IMR-90 (cell line): Measurements from ENCODE around the gene GOSR1. TPM values are rescaled to one million over a fixed set of nuclear protein-coding genes. Genes with fewer than 3 reads are reported as not detected.

Source experiments
- ATAC-seq: fragments of 200-7000 bp; cut with Tn5 transposase; 2 replicates; pipeline ENCODE4 v1.9.1; 2020; ENCODE audit warnings: low read depth, mild to moderate bottlenecking, moderate library complexity
- BruUV-seq: library from RNA; stranded (reverse); fragments of 400-500 nt; replicated peaks from 2 replicates; lab custom pipeline; 2021; lab: Mats Ljungman, UMichigan
- CTCF ChIA-PET: fragments of 300-600 bp; formaldehyde crosslinking; extraction: SDS; loops from one replicate; lab custom pipeline; 2021; ENCODE audit warnings: antibody characterized with exemption; lab: Yijun Ruan, JAX
- POLR2A ChIA-PET: fragments of 300-600 bp; sonication (Branson Sonifier 250); formaldehyde crosslinking; loops from one replicate; lab custom pipeline; 2022; ENCODE audit warnings: antibody characterized with exemption; ENCODE audit not compliant: unreplicated experiment; lab: Charles Lee
- DNase-seq: peaks from one replicate; pipeline ENCODE4 v3.0.0; 2013
- H2AFZ ChIP-seq: replicated peaks from 2 replicates; pipeline ENCODE3; 2013; ENCODE audit warnings: low read length, mild to moderate bottlenecking; ENCODE audit not compliant: poor library complexity
- H2AK5ac ChIP-seq: 2 replicates; pipeline ENCODE4 v1.6.1; 2013; ENCODE audit warnings: low read depth, low read length, inconsistent platforms
- H2AK9ac ChIP-seq: replicated peaks from 2 replicates; pipeline ENCODE3; 2013; ENCODE audit warnings: mild to moderate bottlenecking, low read depth, low read length, moderate library complexity; ENCODE audit not compliant: poor library complexity
- H2BK120ac ChIP-seq: 2 replicates; pipeline ENCODE4 v1.6.1; 2013; ENCODE audit warnings: low read depth, low read length, inconsistent platforms
- H2BK15ac ChIP-seq: 3 replicates; pipeline ENCODE4 v1.6.1; 2013; ENCODE audit warnings: low read depth, low read length, inconsistent platforms
- H2BK20ac ChIP-seq: 2 replicates; pipeline ENCODE4 v1.6.1; 2013; ENCODE audit warnings: low read depth, mild to moderate bottlenecking, inconsistent platforms, low read length, moderate library complexity
- H2BK5ac ChIP-seq: 2 replicates; pipeline ENCODE4 v1.6.1; 2013; ENCODE audit warnings: mild to moderate bottlenecking, low read depth, low read length, inconsistent platforms; ENCODE audit not compliant: poor library complexity, severe bottlenecking
- H3K14ac ChIP-seq: replicated peaks from 2 replicates; pipeline ENCODE4 v1.6.1; 2013; ENCODE audit warnings: low read depth, low read length, inconsistent platforms
- H3K18ac ChIP-seq: 2 replicates; pipeline ENCODE4 v1.6.1; 2013; ENCODE audit warnings: low read depth, low read length, control low read depth
- H3K23ac ChIP-seq: 2 replicates; pipeline ENCODE4 v1.6.1; 2013; ENCODE audit warnings: low read depth, low read length, inconsistent platforms
- H3K27ac ChIP-seq: 2 replicates; pipeline ENCODE4 v1.5.1; 2013; ENCODE audit warnings: mild to moderate bottlenecking, control low read depth, low read length; ENCODE audit not compliant: insufficient read depth
- H3K27me3 ChIP-seq: 2 replicates; pipeline ENCODE4 v1.6.1; 2013; ENCODE audit warnings: low read length; ENCODE audit not compliant: control insufficient read depth, insufficient read depth
- H3K36me3 ChIP-seq: 2 replicates; pipeline ENCODE4 v1.6.1; 2013; ENCODE audit warnings: low read length, mixed read lengths; ENCODE audit not compliant: control insufficient read depth, insufficient read depth
- H3K4ac ChIP-seq: 2 replicates; pipeline ENCODE4 v1.6.1; 2013; ENCODE audit warnings: low read depth, low read length, inconsistent platforms
- H3K4me1 ChIP-seq: 2 replicates; pipeline ENCODE4 v1.6.1; 2013; ENCODE audit warnings: low read length, mixed read lengths; ENCODE audit not compliant: control insufficient read depth, insufficient read depth
- H3K4me2 ChIP-seq: 2 replicates; pipeline ENCODE4 v1.6.1; 2013; ENCODE audit warnings: low read depth, mild to moderate bottlenecking, control low read depth, low read length, moderate library complexity
- H3K4me3 ChIP-seq: 2 replicates; pipeline ENCODE4 v1.5.1; 2013; ENCODE audit warnings: low read depth, mild to moderate bottlenecking, control low read depth, low read length, moderate library complexity; ENCODE audit not compliant: insufficient read depth
- H3K56ac ChIP-seq: 2 replicates; pipeline ENCODE4 v1.6.1; 2013; ENCODE audit warnings: low read length, inconsistent platforms; ENCODE audit not compliant: insufficient read depth; ENCODE audit errors: extremely low read depth
- H3K79me1 ChIP-seq, 2 experiments: 2 replicates each; pipeline ENCODE4 v1.6.1; 2013; ENCODE audit warnings: low read length in 2 of 2, inconsistent platforms in 1 of 2, low read depth in 1 of 2
- H3K9ac ChIP-seq: 2 replicates; pipeline ENCODE4 v1.6.1; 2013; ENCODE audit warnings: low read depth, low read length, control low read depth
- H3K9me1 ChIP-seq: 2 replicates; pipeline ENCODE4 v1.6.1; 2013; ENCODE audit warnings: low read length, inconsistent platforms; ENCODE audit not compliant: insufficient read depth
- H3K9me3 ChIP-seq: 2 replicates; pipeline ENCODE4 v1.6.1; 2013; ENCODE audit warnings: low read length; ENCODE audit not compliant: control insufficient read depth, insufficient read depth
- H4K20me1 ChIP-seq: 2 replicates; pipeline ENCODE4 v1.6.1; 2013; ENCODE audit warnings: low read length, inconsistent platforms; ENCODE audit not compliant: insufficient read depth
- H4K5ac ChIP-seq: 2 replicates; pipeline ENCODE4 v1.6.1; 2013; ENCODE audit warnings: mild to moderate bottlenecking, low read depth, low read length, control low read depth
- H4K8ac ChIP-seq, 2 experiments: 2 replicates each; pipeline ENCODE4 v1.6.1; 2013; ENCODE audit warnings: low read depth in 2 of 2, low read length in 2 of 2, control low read depth in 1 of 2, inconsistent platforms in 1 of 2
- H4K91ac ChIP-seq: 2 replicates; pipeline ENCODE4 v1.6.1; 2013; ENCODE audit warnings: low read depth, low read length, inconsistent platforms; ENCODE audit not compliant: insufficient read depth
- BHLHE40 ChIP-seq: fragments of 150-350 bp; IDR thresholded peaks from 2 replicates; pipeline ENCODE4 v1.6.1; 2016; ENCODE audit warnings: mild to moderate bottlenecking, low read depth, low read length
- CEBPB ChIP-seq: IDR thresholded peaks from 2 replicates; pipeline ENCODE4 v1.6.1; 2012; ENCODE audit warnings: low read depth, low read length, improper control_type of control experiment
- CHD1 ChIP-seq: IDR thresholded peaks from 2 replicates; pipeline ENCODE4 v1.6.1; 2012; ENCODE audit warnings: low read depth, low read length, improper control_type of control experiment
- FOS ChIP-seq: fragments of 150-350 bp; IDR thresholded peaks from 2 replicates; pipeline ENCODE4 v1.6.1; 2016; ENCODE audit warnings: low read depth, low read length
- MAFK ChIP-seq: IDR thresholded peaks from 2 replicates; pipeline ENCODE4 v1.6.1; 2012; ENCODE audit warnings: low read depth, low read length, improper control_type of control experiment
- MAZ ChIP-seq: IDR thresholded peaks from 2 replicates; pipeline ENCODE4 v1.6.1; 2012; ENCODE audit warnings: low read depth, mild to moderate bottlenecking, low read length, improper control_type of control experiment, moderate library complexity, borderline replicate concordance
- MXI1 ChIP-seq: IDR thresholded peaks from 2 replicates; pipeline ENCODE4 v1.6.1; 2012; ENCODE audit warnings: low read depth, mild to moderate bottlenecking, low read length, moderate library complexity, borderline replicate concordance
- NFE2L2 ChIP-seq: fragments of 150-350 bp; IDR thresholded peaks from 2 replicates; pipeline ENCODE4 v1.6.1; 2016; ENCODE audit warnings: low read depth, mild to moderate bottlenecking, low read length
- POLR2A ChIP-seq: IDR thresholded peaks from 2 replicates; pipeline ENCODE4 v1.6.1; 2012; ENCODE audit warnings: mild to moderate bottlenecking, low read depth, low read length
- RAD21 ChIP-seq: IDR thresholded peaks from 2 replicates; pipeline ENCODE4 v1.6.1; 2012; ENCODE audit warnings: low read length, improper control_type of control experiment
- RCOR1 ChIP-seq: IDR thresholded peaks from 2 replicates; pipeline ENCODE4 v1.6.1; 2012; ENCODE audit warnings: mild to moderate bottlenecking, low read length, improper control_type of control experiment; ENCODE audit not compliant: insufficient replicate concordance
- RFX5 ChIP-seq: IDR thresholded peaks from 2 replicates; pipeline ENCODE4 v1.8.0; 2012; ENCODE audit warnings: low read depth, mild to moderate bottlenecking, low read length, moderate library complexity
- SMC3 ChIP-seq: fragments of 150-350 bp; IDR thresholded peaks from 2 replicates; pipeline ENCODE4 v1.6.1; 2016; ENCODE audit warnings: low read depth, mild to moderate bottlenecking, antibody characterized with exemption, low read length, moderate library complexity
- USF2 ChIP-seq: fragments of 150-350 bp; IDR thresholded peaks from 2 replicates; pipeline ENCODE4 v1.6.1; 2017; ENCODE audit warnings: mild to moderate bottlenecking, antibody characterized with exemption, low read length, low read depth
- WGBS, 2 experiments: methylation state at CpG; one replicate each; pipeline versions ENCODE4 v1.1.5 to v1.1.7; 2013; ENCODE audit warnings: missing lambda C conversion rate in 2 of 2; ENCODE audit not compliant: insufficient read length in 1 of 2; ENCODE audit errors: extremely low coverage in 2 of 2; 5-methylcytosine and 5-hydroxymethylcytosine counted together
- dilution Hi-C: fragments of 300-500 bp; cut with HindIII; formaldehyde crosslinking; loops from one replicate; pipeline ENCODE4 v1.14.3; 2018; ENCODE audit warnings: low sequenced_read_pairs; ENCODE audit not compliant: unreplicated experiment
- in situ Hi-C: fragments of 300-500 bp; cut with MboI; formaldehyde crosslinking; loops from 3 replicates; pipeline ENCODE4 v1.14.3; 2019; ENCODE audit warnings: low sequenced_read_pairs, inconsistent platforms, mixed read lengths
- intact Hi-C: fragments of 100-400 bp; cut with micrococcal nuclease; formaldehyde crosslinking; loops from 2 replicates; pipeline ENCODE4 v1.10.0; 2022
- polyA plus RNA-seq, 3 experiments: library from polyadenylated mRNA; depleted of rRNA; stranded (reverse); fragments of >200 nt; gene quantifications; 2 replicates each; pipeline ENCODE4 v1.2.3, GENCODE V29; 2012; ENCODE audit warnings: low replicate concordance in 1 of 3
- total RNA-seq: library from RNA; depleted of rRNA; stranded (reverse); fragments of >200 nt; gene quantifications from 2 replicates; pipeline ENCODE4 v1.2.3, GENCODE V29; 2012
- TF ChIP-seq, protein P1 (sequence below): conservative IDR thresholded peaks from 2 replicates; pipeline ENCODE4 v1.5.1; 2012; ENCODE audit warnings: mild to moderate bottlenecking, low read depth, low read length, improper control_type of control experiment
- TF ChIP-seq, protein P2 (sequence below): fragments of 150-350 bp; IDR thresholded peaks from 2 replicates; pipeline ENCODE4 v1.6.1; 2016; ENCODE audit warnings: low read depth, mild to moderate bottlenecking, low read length, moderate library complexity, borderline replicate concordance

Gene GOSR1
- total and polyA plus RNA-seq, 2 of the 4 experiments (the other 2 are of a cell fraction), result 21.2 to 47.5 TPM

DNA sequence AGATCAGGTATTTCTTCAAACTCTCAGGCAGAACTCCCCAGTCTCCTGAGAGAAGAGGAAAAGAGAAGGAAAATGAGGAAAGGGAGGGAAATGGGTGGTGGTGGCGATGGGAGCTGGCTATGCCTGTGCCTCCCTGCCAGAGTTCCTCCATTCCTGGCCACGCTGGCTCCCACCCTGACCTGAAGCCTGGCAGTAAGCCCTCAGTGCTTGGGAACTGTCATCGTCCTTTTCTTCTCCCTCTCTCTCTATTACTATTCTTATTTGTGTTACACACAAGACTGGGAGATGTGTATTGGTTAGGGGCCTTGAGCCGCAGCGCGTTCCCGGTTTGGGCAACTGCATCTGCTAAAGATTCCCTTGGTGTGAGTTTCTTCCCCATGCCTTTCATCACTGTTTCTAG lies 44.6 kb downstream of the GOSR1 start:
- Histone ChIP-seq H3K4ac (no peak overlapping the region), H3K23ac (no peak overlapping the region), H4K91ac (no peak overlapping the region), H3K79me1 (peaks cover 18 to 52% of the 10 kb centered on the region in 2 experiments; a peak in 3 of 4 replicates), H3K4me3 (no peak overlapping the region), H3K9me3 (no peaks in the 10 kb centered on the region), H3K18ac (no peak overlapping the region), H4K8ac (no peak overlapping the region), H2BK5ac (no peak overlapping the region), H2AK9ac (no peak overlapping the region), H3K56ac (no peak overlapping the region), H3K27ac (no peak overlapping the region), H3K36me3 (peaks cover 18% of the 10 kb centered on the region), H3K9ac (no peak overlapping the region), H3K4me1 (peaks cover 10% of the 10 kb centered on the region), H2BK15ac (no peak overlapping the region), H2BK120ac (no peak overlapping the region), H4K5ac (no peak overlapping the region), H3K14ac (no peak overlapping the region), H2AK5ac (no peak overlapping the region), H4K20me1 (peaks cover 17% of the 10 kb centered on the region), H2AFZ (no peak overlapping the region), H3K27me3 (no peaks in the 10 kb centered on the region), H3K4me2 (no peak overlapping the region), H2BK20ac (no peak overlapping the region), H3K9me1 (peaks cover 12% of the 10 kb centered on the region; the same call in 1 of the 2 replicates)
- ChIA-PET CTCF (no interaction called here), POLR2A (no interaction called here)
- ATAC-seq, result no peak
- BruUV-seq, result no TSS peak
- no CpG with 5 or more reads among the region's 7 CpGs for WGBS, 2 experiments
- no peak for TF ChIP-seq CEBPB
- no peak for TF ChIP-seq MAZ
- TF ChIP-seq USF2, result no peak
- TF ChIP-seq POLR2A, result no peak
- no peak for TF ChIP-seq SMC3
- TF ChIP-seq BHLHE40, result no peak
- TF ChIP-seq RFX5, result no peak
- no peak for TF ChIP-seq MXI1
- TF ChIP-seq, protein P1, sequence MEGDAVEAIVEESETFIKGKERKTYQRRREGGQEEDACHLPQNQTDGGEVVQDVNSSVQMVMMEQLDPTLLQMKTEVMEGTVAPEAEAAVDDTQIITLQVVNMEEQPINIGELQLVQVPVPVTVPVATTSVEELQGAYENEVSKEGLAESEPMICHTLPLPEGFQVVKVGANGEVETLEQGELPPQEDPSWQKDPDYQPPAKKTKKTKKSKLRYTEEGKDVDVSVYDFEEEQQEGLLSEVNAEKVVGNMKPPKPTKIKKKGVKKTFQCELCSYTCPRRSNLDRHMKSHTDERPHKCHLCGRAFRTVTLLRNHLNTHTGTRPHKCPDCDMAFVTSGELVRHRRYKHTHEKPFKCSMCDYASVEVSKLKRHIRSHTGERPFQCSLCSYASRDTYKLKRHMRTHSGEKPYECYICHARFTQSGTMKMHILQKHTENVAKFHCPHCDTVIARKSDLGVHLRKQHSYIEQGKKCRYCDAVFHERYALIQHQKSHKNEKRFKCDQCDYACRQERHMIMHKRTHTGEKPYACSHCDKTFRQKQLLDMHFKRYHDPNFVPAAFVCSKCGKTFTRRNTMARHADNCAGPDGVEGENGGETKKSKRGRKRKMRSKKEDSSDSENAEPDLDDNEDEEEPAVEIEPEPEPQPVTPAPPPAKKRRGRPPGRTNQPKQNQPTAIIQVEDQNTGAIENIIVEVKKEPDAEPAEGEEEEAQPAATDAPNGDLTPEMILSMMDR, result no peak
- no peak for TF ChIP-seq FOS
- TF ChIP-seq, protein P2, sequence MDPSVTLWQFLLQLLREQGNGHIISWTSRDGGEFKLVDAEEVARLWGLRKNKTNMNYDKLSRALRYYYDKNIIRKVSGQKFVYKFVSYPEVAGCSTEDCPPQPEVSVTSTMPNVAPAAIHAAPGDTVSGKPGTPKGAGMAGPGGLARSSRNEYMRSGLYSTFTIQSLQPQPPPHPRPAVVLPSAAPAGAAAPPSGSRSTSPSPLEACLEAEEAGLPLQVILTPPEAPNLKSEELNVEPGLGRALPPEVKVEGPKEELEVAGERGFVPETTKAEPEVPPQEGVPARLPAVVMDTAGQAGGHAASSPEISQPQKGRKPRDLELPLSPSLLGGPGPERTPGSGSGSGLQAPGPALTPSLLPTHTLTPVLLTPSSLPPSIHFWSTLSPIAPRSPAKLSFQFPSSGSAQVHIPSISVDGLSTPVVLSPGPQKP, result no peak
- TF ChIP-seq RCOR1, result no peak
- TF ChIP-seq MAFK, result no peak
- no peak for TF ChIP-seq NFE2L2
- no peak for TF ChIP-seq CHD1
- no peak for TF ChIP-seq RAD21
- dilution Hi-C loops (no loop called here), in situ Hi-C loops (no loop called here), intact Hi-C loops (loop anchor here (5.0 kb wide), 1 partner anchor 81 kb away; no protein-coding TSS in a partner anchor)
- no peak for DNase-seq
